GM12892 (cell line): ENCODE data around the gene NEU4.

Experiments used
- DNase-seq: peaks from one replicate; pipeline ENCODE4 v3.0.0; 2011; ENCODE audit not compliant: insufficient read length
- FAIRE-seq: peaks from 2 replicates; lab custom pipeline; 2011; peaks lifted over from hg19 to GRCh38; lab: Jason Lieb, UNC
- POLR2A ChIP-seq: IDR thresholded peaks from 2 replicates; pipeline ENCODE4 v1.6.1; 2011; ENCODE audit warnings: low read depth, low read length, control low read depth
- POLR2AphosphoS5 ChIP-seq: IDR thresholded peaks from 2 replicates; pipeline ENCODE4 v1.6.1; 2011; ENCODE audit warnings: low read depth, low read length, control low read depth
- TAF1 ChIP-seq: IDR thresholded peaks from 2 replicates; pipeline ENCODE4 v1.6.1; 2011; ENCODE audit warnings: low read depth, mild to moderate bottlenecking, control low read depth, low read length, borderline replicate concordance

The NEU4 gene

DNA sequence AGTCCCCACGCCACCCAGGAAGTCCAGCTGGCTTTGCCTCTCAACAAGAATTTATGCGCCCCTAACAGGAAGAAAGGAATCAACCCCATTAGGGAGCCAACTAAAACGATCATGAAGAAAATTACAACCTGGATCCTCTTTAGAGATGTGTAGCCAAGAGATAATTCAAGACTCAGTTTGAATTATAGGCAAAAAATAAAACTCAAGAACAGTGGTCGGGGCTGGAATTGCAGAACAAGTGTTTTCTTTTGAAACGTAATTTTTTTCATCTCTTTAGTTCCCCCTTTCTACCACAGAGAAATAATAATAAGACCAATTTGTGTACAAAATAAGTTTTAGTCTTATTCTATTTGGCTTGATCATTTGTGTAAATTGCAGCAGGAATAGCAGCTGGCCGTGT, 27.3 kb downstream of the NEU4 start:
- no peak for TF ChIP-seq TAF1
- TF ChIP-seq POLR2A: no peak
- no peak for FAIRE-seq
- no peak for DNase-seq

DNA sequence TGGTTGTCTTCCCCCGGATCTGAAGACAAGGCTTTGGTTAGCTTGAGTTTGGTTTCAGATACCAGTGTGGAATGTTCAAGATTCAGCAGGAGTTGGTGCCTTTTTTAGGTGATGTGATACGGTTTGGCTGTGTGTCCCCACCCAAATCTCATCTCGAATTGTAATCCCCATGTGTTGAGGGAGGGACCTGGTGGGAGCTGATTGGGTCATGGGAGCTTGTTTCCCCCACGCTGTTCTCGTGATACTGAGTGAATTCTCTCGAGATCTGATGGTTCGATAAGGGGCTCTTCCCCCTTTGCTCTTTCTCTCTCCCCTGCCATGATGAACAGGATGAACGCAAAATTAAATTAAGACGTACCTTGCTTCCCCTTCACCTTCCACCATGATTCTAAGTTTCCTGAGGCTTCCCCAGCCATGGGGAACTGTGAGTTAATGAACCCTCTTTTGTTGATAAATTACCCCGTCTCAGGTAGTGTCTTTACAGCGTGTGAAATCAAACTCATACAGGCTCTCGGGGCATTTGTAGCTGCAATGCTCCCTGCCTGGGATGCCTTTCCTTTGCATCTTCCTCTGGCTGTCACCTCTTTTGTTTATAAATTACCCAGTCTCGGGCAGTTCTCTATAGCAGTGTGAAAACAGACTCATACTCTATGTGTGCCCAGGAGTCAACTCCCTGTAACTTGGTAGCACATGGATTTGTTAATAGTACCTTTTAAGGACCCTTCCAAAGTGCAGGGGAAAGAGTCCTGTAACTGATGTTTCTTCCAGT, 28.4 kb downstream of the NEU4 start:
- DNase-seq (no peak), FAIRE-seq (no peak)
- TF ChIP-seq TAF1 (no peak), POLR2A (no peak), POLR2AphosphoS5 (no peak)

DNA sequence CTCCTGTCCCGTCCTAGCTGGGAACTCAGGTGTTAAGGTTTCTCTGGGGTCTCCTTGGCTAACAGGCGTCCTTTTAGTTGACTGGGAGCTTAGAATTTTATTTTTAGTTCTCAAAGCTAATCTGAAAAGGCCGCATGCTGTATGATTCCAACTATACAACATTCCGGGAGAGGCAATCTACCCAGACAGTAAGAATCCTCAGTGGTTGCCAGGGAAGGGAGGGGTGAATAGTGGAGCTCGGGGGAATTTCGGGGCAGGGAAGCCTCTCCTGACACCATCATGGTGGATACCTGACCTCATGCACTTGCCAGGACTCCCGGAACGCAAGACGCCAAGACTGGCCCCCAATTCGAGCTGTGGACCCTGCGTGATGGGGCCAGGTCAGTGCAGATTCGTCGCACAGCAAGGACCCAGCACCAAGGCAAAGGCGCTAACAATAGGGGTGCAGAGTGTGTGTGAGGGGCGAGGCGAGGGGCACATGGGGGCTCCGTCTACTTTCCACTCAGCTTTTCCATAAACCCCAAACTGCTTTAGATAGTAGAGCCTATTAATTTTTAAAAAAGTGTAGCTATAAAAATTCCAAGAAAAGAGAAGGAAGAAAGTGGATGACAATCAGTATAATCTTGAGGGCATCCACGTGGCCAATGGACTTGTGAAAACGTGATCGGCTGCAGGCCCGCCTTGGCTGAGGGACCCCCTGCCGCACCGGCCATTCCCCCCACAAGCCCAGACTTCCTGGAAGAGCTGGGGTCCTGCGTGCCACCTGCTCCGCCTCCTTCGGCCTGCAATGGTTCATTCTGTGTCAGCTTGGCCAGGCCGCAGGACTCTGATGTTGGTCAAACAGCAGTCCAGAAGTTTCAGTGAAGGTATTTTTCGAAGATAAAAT, 32.4 kb downstream of the NEU4 start:
- FAIRE-seq (no peak), DNase-seq (no peak)
- no peak for TF ChIP-seq TAF1
- TF ChIP-seq POLR2AphosphoS5: no peak
- no peak for TF ChIP-seq POLR2A

DNA sequence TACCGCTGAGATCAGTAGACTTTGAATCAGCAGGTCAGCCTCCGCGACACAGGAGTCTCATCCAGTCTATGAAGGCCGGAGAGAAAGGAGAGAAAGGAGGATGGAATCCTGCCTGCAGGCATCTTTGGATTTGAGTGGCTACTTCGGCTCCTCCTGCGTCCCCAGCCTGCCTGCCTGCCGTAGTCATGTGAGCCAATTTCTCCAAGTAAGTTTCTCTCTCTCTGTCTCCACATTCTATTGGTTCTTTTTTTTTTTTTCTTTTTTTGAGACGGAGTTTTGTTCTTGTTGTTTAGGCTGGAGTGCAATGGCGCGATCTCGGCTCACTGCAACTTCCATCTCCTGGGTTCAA, 33.0 kb downstream of the NEU4 start:
- no peak for DNase-seq
- no peak for FAIRE-seq
- TF ChIP-seq POLR2A (no peak), POLR2AphosphoS5 (no peak), TAF1 (no peak)

DNA sequence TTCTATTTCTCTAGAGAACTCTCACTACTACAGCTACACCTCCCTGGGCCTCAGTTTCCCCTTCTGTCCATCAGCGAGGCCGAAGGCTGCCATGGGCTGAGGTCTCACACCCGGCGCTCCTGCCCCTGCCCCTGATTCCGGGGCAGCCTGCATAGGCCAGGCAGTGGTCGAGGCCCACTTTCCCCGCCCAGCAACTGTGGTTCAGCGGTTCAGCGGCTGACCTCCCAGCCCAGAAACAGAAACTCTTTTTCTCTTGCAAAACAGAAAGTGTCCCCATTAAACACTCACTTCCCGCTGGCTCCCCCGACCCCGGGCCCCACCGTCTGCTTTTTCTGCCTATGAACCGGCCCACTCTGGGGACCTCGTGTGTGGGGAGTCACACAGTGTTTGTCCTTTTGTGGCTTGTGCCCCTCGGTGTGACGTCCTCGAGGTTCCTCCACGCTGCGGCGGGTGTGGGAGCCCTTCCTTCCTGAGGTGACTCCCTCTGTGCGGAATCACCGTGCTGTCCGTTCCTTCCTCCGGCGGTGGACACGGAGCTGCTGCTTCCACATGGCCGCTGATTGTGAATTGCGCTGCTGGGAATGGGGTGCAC, 33.7 kb downstream of the NEU4 start:
- FAIRE-seq: peak; percentile 69
- peak; percentile 70 for DNase-seq
- TF ChIP-seq POLR2A: no peak

DNA sequence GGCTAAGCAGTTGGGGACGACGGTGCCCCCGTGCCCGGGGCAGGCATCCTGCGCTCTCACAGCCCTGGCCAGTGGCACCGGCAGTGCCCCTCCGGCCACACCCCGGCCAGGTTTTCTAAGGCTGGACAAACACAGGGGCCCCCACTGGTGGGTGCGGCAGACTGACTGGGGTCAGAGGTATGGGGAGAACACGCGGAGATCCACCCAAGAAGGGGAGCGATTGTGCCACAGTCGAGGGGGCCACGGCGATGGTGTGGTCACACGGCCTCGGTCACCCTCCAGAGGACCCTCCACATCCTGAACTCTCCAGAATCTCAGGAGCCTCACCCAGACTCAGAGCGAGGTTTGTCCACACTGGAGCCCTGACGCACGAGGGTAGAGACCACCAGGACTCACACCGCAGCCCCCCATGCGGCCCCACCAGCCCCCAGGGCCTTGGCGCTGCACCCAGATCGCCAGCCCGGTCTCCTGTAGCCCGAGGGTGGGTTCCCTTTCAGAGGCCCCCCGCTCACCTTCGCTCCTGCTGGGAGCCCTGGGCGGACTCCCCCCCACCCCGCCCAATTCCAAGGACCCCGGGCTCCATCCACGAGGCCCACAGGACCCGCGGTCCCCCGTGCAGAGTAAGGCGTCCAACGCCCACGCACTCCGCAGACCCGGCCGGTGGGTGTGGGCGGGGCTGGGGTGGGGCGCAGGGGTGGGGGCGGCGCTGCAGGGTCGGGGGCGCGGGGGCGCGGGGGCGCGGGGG, 34.5 kb downstream of the NEU4 start:
- TF ChIP-seq POLR2A (no peak), POLR2AphosphoS5 (no peak), TAF1 (no peak)
- FAIRE-seq: no peak
- DNase-seq: peak; percentile 28

DNA sequence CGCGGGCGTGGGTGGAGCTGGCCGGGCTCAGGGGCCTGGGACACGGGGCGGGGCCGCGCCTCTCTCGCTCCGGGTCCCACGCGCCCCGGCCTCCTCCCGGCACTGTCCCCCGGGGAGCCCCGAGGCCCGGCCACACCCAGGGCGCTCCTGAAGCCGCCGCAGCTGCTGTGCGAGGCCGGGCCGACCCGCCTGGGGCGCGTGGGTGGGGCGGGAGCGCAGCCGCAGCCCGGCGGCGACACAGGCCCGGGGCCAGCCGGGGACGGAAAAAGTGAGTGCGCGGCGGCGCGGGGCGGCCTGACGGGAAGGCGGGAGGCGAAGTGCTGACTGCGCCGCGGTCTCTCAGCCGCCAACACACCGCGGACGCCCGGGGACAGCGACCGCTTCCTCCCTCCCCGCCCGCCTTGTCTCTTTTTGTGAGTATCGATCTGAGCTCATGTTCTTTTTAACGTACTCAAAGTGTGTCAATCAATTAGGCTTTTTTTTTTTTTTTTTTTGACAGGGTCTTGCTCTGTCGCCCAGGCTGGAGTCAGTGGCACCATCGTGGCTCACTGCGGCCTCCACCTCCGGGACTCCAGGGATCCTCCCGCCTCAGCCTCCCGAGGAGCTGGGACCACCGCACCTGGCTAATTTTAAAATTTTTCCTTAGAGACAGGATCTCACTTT, 35.2 kb downstream of the NEU4 start:
- FAIRE-seq (peak; percentile 88), DNase-seq (peak; percentile 78)
- no peak for TF ChIP-seq TAF1
- no peak for TF ChIP-seq POLR2AphosphoS5
- no peak for TF ChIP-seq POLR2A

DNA sequence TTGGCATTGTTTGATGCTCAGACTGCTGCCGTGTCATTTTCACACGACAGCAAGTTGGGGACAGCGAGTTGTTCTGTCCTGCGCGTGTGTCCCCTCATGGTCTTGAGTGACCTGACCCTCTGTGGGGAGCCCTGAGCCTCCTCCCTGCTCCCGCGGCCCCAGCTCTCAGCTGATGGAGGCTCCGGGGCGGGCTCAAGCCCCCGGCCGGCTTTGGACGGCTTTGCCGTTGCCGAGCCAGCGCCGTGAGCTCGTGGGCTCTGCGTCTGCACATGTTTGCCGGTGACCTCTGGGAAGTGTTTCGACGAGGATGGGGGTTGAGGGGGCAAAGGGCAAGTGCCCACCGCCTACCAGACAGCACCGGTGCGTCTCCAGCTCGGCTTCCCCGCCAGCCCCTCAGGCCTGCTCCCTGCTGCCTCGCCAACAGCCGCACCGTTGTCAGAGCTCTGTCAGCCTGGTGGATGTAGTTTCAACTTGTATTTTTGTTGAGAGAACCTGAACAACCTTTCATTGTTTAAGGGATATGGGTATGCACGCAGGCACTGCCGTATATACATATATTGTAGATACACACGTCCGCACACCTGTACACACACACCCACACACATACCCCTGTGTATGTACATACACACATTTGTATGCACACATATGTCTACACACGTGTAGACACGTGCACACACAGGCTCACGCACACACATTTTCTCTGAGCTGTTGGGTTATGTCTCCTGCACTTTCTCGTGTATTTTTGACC, 36.0 kb downstream of the NEU4 start:
- FAIRE-seq: peak; percentile 40

DNA sequence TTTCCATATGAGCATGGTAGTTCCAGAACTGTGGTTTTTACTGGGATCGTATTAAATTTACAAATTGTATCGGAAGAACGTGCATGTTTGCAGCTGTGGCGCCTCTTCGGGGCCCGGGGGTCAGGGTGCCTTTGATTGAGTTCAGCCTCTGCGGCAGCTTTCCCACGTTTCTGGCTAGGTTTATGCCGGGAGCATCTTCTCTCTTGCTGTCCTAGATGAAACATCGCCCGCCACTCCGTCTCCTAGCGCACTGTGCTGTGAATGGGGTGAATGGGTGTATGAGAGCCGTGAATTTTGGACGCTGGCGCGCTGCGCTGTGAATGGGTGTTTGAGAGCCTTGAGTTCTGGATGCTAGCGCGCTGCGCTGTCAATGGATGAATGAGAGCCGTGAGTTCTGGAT, 37.4 kb downstream of the NEU4 start:
- no peak for DNase-seq
- no peak for TF ChIP-seq POLR2AphosphoS5
- no peak for TF ChIP-seq TAF1
- TF ChIP-seq POLR2A: no peak
- no peak for FAIRE-seq

More for the DNA sequence above, 36.0 kb downstream of the NEU4 start:
- TF ChIP-seq POLR2A: no peak
- no peak for TF ChIP-seq POLR2AphosphoS5
- TF ChIP-seq TAF1: no peak
- no peak for DNase-seq

DNA sequence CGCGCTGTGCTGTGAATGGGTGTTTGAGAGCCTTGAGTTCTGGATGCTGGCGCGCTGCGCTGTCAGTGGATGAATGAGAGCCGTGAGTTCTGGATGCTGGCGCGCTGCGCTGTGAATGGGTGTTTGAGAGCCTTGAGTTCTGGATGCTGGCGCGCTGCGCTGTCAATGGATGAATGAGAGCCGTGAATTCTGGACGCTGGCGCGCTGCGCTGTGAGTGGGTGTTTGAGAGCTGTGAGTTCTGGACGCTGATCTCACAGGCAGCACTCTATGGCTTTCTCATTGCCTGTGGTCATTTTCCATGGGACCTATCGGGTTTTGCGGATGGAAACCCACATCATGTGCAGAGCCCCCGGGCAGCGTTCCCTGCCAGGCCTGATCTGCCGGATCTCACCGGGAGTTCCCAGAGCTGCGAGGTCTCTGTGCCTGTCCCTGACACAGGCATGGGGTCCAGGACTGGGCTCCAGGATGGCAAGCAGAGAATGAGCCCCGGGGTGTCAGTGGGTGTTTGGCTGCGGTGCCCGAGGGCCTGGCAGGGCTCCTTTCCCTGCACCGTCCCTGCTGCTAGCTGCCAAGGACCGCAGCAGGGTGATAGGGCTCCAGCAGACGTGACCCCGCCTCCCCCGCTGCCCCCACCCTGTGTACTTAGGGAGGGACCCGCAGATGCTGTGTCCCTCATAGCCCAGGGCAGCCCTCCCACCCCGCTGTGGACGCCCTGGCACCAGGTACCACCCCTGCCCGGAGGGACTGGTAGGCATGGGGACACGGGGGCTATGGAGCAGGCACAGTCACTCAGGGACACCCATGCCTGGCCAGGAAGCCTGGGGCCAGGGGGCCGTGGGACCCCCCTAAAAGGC, 40.0 kb downstream of the NEU4 start:
- TF ChIP-seq POLR2A (no peak), TAF1 (no peak), POLR2AphosphoS5 (no peak)
- DNase-seq (no peak), FAIRE-seq (no peak)
